GM11168 (cell line): Measurements from ENCODE around the gene TRPM8.

Experiments
- in situ Hi-C: fragments of 300-500 bp; cut with MboI; formaldehyde crosslinking; loops from one replicate; pipeline ENCODE4 v1.12.0; 2022; ENCODE audit warnings: low sequenced_read_pairs; ENCODE audit not compliant: unreplicated experiment

Gene TRPM8

DNA sequence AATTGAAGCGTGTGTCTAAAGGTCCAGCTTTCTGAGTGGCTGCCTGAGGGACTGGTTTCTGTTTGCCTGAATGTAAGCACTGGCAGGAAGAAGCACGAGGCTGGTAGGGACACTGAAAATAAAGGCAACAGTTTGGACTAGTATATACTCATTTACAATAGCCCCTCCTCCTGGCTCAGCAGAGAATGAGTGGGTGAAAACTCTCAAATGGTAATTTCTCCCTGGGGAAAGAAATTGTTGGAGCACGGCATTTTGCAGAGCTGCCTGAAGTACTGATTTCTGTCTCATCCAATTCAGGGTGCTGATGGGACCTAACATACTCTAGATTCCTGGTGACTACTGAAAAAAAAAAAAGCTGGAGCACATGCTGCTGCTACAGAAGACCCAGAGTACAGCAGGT is 116.0 kb downstream of the TRPM8 start:
- in situ Hi-C loops = no loop called here

DNA sequence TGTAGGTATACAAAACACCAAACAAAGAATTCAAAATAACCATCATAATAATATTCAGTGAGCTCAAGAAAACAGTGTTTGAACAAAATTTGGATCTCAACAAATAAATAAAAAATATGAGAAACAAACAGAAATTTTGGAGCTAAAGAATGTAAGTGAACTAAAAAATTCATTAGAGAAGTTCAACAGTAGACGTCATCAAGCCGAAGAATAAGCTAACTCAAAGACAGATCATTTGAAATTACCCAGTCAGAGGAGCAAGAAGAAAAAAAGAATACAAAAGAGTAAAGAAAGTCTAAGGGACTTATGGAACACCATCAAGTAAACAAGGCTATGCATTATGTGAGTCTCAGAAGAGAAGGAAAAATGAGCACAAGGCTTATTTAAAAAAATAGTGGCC is 116.7 kb downstream of the TRPM8 start:
- in situ Hi-C loops = no loop called here

DNA sequence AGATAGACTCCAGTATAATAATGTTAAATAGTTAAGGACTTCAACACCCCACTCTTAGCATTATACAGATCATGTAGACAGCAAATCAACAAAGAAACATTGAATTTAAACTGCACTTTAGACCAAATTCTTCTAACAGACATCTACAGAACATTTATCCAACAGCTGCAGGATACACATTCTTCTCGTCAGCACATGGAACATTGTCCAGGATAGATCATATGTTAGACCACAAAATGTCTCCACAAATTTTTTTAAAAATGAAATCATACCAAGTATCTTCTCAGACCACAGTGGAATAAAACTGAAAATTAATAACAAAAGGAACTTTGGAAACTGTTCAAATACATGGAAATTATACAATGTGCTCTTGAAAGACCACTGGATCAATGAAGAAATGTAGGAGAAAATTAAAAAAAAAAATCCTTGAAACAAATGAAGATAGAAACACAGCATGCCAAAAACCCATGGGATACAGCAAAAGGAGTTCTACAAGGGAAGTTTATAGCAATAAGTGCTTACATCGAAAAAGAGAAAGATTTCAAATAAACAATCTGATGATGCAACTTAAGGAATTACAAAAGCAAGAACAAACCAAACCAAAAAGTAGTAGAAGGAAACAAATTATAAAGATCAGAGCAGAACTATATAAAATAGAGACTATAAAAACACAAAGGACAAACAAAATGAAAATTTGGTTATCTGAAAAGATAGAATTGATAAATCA is 121.1 kb downstream of the TRPM8 start:
- in situ Hi-C loops = no loop called here

DNA sequence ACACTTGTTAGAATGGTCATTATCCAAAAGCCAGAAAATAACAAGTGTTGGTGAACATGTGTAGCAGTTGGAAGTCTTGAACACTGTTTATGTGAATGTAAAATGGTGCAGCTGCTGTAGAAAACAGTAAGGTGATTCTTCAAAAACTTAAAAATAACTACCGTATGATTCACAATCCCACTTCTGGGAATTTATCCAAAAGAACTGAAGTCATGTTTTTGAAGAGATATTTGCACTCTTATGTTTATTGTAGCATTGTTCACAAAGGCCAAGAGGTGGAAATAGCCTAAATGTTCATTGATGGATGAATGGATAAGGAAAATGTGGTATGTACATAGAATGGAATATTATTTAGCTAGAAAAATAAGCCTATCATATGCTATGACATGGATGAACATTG is 127.0 kb downstream of the TRPM8 start:
- in situ Hi-C loops = no loop called here

DNA sequence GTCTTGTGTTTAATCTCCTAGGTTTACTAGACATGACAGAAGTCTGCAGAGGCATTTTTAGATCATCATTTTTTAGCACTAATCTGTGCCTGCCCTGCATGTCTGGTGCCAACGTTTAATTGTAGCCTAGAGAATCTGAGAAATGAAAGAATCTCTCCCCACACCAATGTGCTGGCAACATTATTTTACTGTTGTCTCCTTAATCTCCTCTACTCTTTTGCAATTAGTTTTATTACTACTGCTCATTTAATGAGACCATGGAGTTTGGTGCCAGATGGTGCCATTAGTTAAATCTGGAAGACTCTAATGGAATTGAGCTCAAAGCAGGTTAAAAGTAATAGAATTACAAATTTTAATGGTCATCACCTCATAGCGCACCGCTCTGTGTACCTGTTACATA is 129.3 kb downstream of the TRPM8 start:
- in situ Hi-C loops = no loop called here

DNA sequence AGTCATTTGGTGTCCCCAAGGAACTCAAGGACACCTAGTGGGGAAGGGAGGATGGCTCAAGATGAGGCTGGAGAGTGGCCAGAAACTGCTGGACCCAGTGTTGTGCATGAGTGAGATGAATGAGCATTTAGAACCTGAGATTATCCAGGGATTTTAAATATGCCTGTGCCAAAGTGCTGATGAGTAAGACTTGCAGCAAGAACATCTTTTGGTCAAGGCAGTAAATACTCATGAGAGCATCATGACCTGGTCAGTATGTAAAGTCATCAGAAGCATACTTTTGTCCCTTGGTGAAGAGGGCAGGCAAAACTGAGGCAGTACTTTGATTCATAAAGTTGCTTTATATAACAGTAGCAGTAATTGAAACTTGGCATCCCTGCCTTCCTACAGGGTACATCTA is 130.2 kb downstream of the TRPM8 start:
- in situ Hi-C loops = no loop called here

DNA sequence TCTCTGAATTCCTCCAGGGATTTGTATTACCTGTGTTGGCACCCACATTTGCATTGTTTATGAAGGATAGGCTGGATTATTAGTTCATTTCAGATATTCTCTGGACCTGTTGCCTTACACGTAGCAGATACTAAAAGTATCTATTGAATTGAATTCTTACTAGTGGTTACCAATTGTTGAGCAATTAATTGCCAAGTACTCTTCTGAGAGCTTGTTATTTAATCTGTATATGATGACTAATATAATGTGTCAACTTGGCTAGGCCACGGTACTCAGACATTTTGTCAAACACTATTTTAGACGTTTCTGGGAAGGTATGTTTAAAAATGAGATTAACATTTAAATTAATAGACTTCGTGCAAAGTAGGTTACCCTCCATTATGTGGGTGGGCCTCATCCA is 130.9 kb downstream of the TRPM8 start:
- in situ Hi-C loops = no loop called here

DNA sequence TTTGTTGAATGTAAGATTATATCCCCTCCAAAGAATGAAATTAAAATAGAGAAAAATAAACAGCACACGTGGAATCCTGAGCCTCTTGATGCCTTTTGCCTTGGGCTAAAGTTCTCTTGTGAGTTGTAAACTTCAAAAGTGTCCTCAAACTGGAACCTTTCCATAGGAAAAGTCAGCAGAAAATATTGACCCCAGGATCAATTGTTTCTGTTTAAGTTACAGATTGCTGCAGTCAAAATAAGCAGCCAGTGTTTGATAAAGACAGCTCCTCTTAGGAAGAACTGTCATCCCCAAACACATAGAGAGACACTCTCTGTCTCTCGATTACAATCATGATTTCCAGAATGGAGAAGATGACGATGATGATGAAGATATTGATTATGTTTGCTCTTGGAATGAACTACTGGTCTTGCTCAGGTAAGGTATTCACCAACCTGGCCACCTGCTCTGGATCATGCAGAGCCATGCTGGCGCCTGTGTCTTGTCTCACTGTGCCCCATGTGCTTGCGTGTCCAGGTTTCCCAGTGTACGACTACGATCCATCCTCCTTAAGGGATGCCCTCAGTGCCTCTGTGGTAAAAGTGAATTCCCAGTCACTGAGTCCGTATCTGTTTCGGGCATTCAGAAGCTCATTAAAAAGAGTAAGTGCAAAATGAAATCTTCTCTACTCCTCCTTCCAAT is 133.4 kb downstream of the TRPM8 start, which contains the start of gene SPP2:
TSS of gene SPP2 (plus strand) at position 248 of the 681 bp plus-strand sequence. CDS start at position 333, 85 bp downstream.
- in situ Hi-C loops = no loop called here

DNA sequence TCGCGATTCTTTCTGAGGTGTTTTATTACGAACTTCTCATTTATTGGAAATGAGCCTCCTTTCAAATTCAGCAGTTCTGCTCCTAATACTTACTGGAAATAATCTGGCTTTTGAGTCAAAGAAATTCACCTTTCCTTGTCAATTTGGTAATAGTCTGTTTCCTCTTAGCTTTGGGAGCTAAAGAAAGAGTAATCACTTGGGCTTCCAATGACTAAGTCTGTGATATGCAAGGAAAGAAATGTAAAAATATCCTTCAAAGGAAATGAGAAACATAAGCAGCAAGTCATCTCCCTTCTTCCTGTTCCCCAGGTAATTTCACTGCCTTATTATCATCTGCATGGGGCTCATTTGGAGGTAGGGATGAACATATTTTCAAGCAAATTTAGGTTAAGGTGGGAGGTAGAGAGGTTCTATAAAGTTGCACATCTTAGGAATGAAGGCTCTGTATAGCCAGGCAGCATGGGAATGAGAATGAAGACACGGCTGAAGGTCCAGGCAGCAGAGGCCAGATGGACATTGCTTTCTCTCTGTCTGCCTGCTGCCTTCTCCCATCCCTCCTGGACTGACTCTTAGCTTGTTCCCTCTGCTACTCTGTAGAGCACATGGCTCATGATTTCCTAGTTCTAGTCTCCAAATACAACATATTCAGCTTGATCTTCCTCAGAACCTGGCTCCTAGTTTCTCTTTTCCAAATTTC is 134.3 kb downstream of the TRPM8 start:
- in situ Hi-C loops = no loop called here

DNA sequence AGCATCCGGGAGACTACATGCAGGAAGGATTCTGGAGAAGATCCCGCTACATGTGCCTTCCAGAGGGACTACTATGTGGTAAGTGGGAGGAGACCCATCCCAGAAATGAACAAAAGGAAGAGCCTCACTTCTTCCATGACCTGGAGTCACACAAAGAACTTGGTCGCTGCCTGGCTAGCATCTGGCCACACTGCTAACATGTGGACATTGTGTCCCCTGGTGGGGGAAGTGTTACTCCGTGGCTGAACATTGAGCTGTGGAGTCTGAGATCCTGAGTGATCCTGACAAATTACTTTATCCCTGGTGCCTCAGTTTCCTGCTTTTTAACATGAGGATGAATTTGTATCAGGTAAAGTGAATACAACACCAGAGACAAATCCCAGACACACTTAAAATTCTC is 141.7 kb downstream of the TRPM8 start:
- in situ Hi-C loops = no loop called here

DNA sequence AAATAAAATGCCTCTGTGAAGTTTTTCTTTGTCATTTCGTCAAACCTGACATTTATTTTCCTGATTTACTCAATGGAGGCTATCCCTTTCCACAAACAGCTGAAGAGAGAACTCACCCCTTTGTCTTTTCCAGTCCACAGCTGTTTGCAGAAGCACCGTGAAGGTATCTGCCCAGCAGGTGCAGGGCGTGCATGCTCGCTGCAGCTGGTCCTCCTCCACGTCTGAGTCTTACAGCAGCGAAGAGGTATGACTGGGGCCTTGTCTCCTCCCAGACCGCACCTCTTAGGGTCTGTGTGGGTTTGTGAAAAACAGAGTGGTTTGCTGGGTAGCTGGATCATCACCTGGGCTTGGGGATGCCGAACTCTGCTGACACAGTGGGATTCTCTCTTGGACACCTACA is 143.1 kb downstream of the TRPM8 start:
- in situ Hi-C loops = no loop called here

DNA sequence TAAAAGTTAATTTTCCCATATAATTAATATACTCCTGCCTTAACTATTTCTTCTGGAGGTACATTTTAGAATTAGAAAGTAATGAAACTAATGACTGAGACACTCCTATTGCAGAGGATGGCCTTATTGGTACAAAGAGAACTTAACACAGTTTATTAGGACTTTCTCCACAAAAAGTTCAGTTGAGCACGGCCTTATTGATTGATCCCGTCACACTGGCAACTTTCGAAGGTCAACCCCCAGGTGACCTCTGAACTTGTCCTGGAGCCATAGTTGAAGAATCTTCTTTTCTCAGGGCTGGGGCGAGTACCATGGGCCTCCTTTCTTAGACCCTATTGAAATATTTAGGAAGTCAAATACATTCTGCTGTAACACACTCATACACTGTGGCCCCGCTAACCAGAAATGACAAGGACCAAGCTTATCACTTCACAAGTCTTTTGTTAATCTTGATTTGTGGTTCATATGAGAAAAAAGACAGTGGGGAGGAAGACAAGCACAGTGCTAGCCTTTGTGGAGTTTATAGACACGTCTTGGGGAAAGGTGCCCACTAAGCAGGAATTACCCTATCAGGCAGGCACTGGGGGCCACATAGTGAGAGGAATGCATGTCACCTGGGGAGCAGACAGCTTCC is 144.6 kb downstream of the TRPM8 start:
- in situ Hi-C loops = no loop called here

DNA sequence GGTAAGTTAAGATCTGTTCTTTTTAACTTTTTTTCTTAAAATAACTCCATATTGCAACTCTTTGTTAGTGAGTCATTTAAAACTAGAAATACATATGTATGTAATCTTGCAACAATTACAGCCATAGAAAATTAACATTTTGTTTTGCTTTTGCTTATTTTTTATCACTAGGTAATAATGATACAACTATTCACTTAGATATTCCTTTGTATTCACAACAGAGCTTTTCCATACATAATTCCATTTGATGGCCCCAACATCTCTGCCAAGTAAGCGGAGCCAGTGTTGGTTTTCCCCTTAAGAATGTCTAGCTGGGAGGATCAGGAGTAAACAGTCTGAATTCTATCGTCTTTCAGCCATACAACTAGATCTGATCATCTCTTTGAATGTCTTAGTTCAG is 149.4 kb downstream of the TRPM8 start:
- in situ Hi-C loops = no loop called here
